Dendritic cell treated with granulocyte-macrophage colony-stimulating factor and Interleukin-4, amounts not matched to agents 40 ng/mL and 50 ng/mL, for 4 days (primary cell): ENCODE data around the gene CMC2.

Source experiments
- H3K27ac Mint-ChIP-seq: one replicate; pipeline ENCODE4 v1.8.0; 2022; ENCODE audit warnings: mild to moderate bottlenecking, mixed read lengths
- H3K27me3 Mint-ChIP-seq: one replicate; pipeline ENCODE4 v1.8.0; 2022; ENCODE audit warnings: mild to moderate bottlenecking, mixed read lengths
- H3K36me3 Mint-ChIP-seq: one replicate; pipeline ENCODE4 v1.8.0; 2022; ENCODE audit warnings: low read depth, mixed read lengths
- H3K4me1 Mint-ChIP-seq: one replicate; pipeline ENCODE4 v1.8.0; 2022; ENCODE audit warnings: low read depth, mixed read lengths
- H3K4me3 Mint-ChIP-seq: one replicate; pipeline ENCODE4 v1.8.0; 2022; ENCODE audit warnings: mild to moderate bottlenecking, moderate library complexity, mixed read lengths
- H3K9me3 Mint-ChIP-seq: one replicate; pipeline ENCODE4 v1.8.0; 2022; ENCODE audit warnings: mixed read lengths
- intact Hi-C: fragments of 100-400 bp; cut with micrococcal nuclease; formaldehyde crosslinking; loops from one replicate; pipeline ENCODE4 v1.15.0; 2022

CMC2 gene

DNA sequence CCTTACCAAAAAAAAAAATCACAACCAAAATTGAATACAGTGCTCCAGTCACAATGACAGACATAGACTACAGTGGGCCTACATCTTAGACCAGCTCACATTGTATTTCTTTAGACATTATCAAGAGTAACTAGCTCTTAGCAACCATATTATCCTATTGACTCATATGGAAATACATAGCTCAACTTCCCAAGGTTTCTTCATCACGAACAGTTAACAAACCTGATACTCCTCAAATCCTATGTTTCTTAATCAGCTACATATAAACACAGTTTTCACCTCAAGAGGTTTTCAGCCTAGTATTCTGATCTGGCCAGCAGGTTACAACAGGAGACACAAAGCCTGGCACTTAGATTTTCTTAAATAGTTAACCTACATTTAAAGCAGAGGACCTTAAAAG lies 29.7 kb downstream of the CMC2 start:
- Mint-ChIP-seq H3K27ac (no peak overlapping the region), H3K36me3 (peaks cover 73% of the 10 kb centered on the region), H3K9me3 (no peaks in the 10 kb centered on the region), H3K27me3 (no peaks in the 10 kb centered on the region), H3K4me3 (no peak overlapping the region), H3K4me1 (peaks cover 6% of the 10 kb centered on the region)
- intact Hi-C loops = no loop called here

DNA sequence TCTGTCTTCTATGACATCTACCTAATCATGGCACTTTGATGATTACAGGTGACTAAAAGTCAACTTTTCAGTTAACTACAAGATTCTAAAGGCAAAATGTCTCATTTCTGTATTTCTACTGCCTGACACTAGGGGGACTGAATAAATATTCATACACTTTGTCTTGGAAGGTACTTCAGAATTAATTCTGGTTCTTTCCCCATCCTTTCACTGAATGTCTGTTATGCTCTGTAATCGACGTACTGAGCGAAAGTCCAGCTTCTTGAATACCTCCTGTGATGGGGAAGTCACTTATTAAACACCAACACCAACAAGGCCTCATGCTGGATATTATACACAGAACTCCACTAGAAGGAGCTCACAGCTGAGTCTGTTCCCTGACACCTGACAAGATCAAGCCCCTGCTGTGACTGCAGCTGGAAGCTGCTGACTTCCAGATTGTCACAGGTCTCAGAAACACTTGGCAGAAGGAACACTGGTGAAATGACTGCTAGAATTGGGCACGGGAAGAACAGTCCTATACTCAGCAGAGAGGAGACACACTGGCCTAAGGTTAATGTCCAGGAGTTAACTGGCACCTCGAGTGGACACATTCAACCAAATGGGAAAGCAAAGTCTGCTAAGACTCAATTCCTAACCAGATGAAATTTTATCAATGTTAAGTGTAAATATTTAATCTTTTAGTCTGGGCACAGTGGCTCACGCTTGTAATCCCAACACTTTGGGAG lies 31.9 kb downstream of the CMC2 start:
- no peaks in the 10 kb centered on the region for H3K9me3 Mint-ChIP-seq
- H3K27ac Mint-ChIP-seq = no peak overlapping the region
- no peak overlapping the region for H3K4me3 Mint-ChIP-seq
- H3K27me3 Mint-ChIP-seq = no peaks in the 10 kb centered on the region
- H3K4me1 Mint-ChIP-seq = peaks cover 6% of the 10 kb centered on the region
- intact Hi-C loops = no loop called here
- peaks cover 74% of the 10 kb centered on the region for H3K36me3 Mint-ChIP-seq

DNA sequence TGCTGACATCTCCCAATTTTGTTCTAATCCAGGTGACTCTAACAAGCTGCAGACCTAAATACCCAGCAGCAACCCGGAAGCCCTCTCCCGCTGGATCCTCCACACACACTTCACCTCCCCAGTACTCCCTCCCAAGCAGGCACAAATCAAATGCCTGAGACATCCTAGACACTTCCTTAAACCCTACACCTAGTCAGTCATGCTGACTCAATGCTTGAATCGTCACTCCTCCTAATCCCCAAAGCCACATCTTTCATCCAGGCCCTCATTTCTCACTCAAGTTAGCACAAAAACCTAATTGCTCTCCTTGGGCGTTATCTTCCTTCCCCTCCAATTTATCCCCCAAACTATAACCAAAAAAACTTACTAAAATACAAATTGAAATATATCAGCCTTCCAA lies 32.7 kb downstream of the CMC2 start:
- no peak overlapping the region for H3K4me3 Mint-ChIP-seq
- H3K27ac Mint-ChIP-seq = peak overlapping the region; percentile 1
- no peaks in the 10 kb centered on the region for H3K9me3 Mint-ChIP-seq
- H3K4me1 Mint-ChIP-seq = peaks cover 6% of the 10 kb centered on the region
- intact Hi-C loops = no loop called here
- H3K36me3 Mint-ChIP-seq = peaks cover 74% of the 10 kb centered on the region
- no peaks in the 10 kb centered on the region for H3K27me3 Mint-ChIP-seq

DNA sequence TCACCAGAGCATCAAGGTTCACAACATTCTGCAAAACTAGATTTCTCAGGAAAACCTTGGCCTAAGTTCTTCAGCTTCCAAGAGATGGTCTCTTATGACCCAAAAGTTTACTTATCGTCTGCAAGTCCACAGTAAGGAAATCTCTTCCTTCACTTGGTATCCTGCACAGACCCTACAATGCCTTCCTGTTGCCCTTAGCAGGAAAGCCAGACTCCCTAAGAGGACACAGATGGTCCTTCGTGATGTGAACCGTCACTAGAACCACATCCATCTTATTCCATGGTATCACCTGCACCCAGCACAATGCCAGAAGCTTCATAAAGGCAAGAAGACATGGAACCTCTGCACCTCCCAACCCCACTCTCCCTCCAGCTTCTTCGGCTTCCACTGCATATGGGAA lies 34.1 kb downstream of the CMC2 start:
- no peaks in the 10 kb centered on the region for H3K27me3 Mint-ChIP-seq
- intact Hi-C loops = no loop called here
- H3K4me1 Mint-ChIP-seq = peaks cover 6% of the 10 kb centered on the region
- no peak overlapping the region for H3K27ac Mint-ChIP-seq
- H3K36me3 Mint-ChIP-seq = peaks cover 64% of the 10 kb centered on the region
- no peaks in the 10 kb centered on the region for H3K9me3 Mint-ChIP-seq
- H3K4me3 Mint-ChIP-seq = no peak overlapping the region

DNA sequence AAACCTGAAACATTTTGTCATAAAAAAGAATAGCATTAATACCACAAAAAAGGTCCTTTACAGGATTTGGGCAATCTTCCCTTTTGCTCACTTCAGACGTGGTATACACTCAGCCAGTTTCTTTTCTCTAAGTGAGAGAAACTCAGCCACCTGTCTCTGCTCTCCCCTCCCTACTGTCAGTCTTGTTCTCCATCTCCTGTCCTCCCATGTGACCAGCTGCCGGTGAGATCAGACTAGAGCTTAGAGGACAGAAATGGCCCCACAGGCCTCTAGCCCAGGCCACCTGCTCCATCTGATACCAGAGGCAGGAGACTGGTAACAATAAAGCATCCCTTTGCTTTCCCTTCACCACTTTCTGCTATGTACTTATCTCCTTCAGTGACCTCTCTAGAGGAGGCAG lies 34.9 kb downstream of the CMC2 start:
- Mint-ChIP-seq H3K27me3 (no peaks in the 10 kb centered on the region), H3K36me3 (peaks cover 61% of the 10 kb centered on the region), H3K9me3 (no peaks in the 10 kb centered on the region), H3K4me1 (peaks cover 6% of the 10 kb centered on the region), H3K4me3 (no peak overlapping the region), H3K27ac (no peak overlapping the region)
- intact Hi-C loops = no loop called here

DNA sequence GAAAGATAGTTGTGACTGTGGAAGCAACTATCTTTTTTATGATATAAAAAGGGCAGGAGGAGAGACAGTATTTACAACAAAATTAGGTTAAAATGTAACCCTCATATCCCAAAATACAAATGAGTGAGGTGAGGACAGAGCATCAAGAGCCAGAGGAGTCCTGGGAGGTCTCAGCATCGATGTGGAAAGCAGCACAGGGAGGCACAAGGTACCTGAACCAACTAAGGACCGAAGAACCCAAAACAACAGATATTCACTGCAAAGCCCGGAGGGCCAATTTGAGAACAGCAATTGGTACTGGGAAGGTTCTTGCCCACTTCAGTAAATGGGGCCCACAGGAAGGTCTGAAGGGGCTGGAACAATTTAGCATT lies 37.6 kb downstream of the CMC2 start:
- no peaks in the 10 kb centered on the region for H3K9me3 Mint-ChIP-seq
- peaks cover 3% of the 10 kb centered on the region for H3K4me1 Mint-ChIP-seq
- no peak overlapping the region for H3K27ac Mint-ChIP-seq
- H3K27me3 Mint-ChIP-seq = no peaks in the 10 kb centered on the region
- H3K36me3 Mint-ChIP-seq = peaks cover 35% of the 10 kb centered on the region
- intact Hi-C loops = no loop called here
- H3K4me3 Mint-ChIP-seq = no peak overlapping the region

DNA sequence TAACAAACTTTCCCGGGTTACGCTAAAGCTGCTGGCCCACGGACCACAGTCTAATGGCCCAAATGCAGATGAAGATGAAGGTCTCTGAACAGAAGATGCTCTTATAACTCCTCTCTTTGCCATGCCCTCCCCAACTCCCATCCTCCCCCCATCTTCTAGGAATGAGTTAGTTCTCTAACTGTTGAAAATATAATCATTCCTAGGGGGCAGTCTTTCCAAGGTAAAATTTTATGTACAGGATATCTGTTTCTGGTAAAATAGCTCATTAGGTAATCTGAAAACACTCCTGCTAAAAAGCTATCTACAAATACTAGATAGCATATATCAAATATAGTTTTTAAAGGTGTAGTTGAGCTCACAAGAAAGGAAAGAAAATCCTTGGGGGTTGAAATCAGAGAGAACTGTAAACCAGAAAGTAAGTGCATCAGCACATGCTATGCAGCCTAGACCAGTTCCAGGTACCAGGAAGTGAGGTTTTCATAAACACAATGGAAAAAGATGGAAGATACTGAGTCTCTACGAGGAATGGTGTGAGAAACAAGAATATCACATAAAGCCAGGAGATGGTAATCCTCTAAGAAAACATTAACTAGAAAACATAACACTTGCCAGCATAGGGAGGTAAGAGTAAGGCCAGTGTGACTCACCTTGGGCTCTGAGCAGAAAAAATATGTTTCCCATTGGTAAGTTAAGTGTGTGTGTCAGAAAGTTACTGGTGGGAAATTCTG lies 38.1 kb downstream of the CMC2 start:
- Mint-ChIP-seq H3K27ac (no peak overlapping the region), H3K9me3 (no peaks in the 10 kb centered on the region)
- intact Hi-C loops = no loop called here

DNA sequence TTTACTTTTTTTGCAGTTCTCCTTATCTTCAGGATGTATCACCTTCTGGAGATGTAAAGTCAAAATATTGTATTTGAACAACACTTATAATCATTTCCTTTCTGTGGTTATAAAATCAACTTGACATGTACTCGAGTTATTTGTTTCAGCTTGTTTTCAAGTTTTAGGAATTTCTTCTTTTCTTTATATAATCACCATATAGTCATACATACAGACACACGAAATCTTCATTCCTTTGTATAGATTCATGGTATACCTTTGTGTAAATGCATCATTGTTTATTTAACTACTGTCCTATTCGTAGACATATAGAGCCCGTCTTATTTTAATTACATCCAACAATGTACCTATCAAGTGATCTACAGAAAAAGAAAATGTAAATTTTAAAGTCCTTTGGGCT lies 40.1 kb downstream of the CMC2 start:
- Mint-ChIP-seq H3K4me1 (no peaks in the 10 kb centered on the region), H3K4me3 (no peak overlapping the region), H3K36me3 (peaks cover 17% of the 10 kb centered on the region), H3K27ac (no peak overlapping the region), H3K27me3 (no peaks in the 10 kb centered on the region), H3K9me3 (peaks cover 1% of the 10 kb centered on the region)
- intact Hi-C loops = no loop called here

More for the DNA sequence above, 38.1 kb downstream of the CMC2 start:
- Mint-ChIP-seq H3K36me3 (peaks cover 29% of the 10 kb centered on the region), H3K27me3 (no peaks in the 10 kb centered on the region), H3K4me3 (no peak overlapping the region), H3K4me1 (no peaks in the 10 kb centered on the region)

DNA sequence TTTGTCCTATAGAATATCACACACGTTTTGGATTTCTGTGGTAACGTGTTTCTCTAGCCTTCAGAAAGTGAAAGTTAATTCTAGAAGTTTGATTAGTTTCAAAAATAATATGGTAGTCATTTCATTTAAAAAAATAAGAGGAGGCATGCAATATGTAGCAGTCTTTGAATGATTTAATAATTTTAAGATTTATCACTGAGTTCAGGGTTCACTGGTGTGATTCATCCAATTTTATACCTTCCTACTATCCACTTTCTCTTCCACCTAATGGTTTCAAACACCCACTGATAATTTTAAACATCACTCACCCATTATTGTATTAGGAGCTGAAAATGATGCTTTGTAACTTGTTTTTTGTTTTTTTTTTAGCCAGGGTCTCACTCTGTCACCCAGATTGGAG lies 42.3 kb downstream of the CMC2 start:
- no peak overlapping the region for H3K27ac Mint-ChIP-seq
- no peaks in the 10 kb centered on the region for H3K27me3 Mint-ChIP-seq
- H3K9me3 Mint-ChIP-seq = peaks cover 24% of the 10 kb centered on the region
- intact Hi-C loops = no loop called here
- no peaks in the 10 kb centered on the region for H3K4me1 Mint-ChIP-seq
- H3K36me3 Mint-ChIP-seq = peaks cover 8% of the 10 kb centered on the region
- H3K4me3 Mint-ChIP-seq = no peak overlapping the region

DNA sequence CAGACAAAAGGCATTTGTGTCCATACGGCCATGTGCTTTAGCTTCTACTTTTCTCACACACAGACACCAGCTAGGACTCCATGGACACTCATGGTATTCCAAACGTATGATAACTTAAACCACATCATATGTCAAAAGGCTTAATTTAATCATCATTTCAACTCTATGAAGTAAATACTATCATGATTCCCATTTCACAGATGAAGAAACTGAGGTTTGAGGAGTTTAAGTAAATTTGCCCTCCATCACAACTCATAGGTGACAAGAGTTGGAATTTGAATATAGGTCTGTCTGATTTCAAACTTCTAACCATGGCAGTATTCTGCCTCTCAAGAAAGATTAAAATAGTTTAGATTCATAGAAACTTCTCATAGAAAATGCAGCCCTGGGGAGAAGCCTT lies 43.8 kb downstream of the CMC2 start:
- intact Hi-C loops = no loop called here
- no peak overlapping the region for H3K27ac Mint-ChIP-seq
- H3K4me1 Mint-ChIP-seq = no peaks in the 10 kb centered on the region
- no peaks in the 10 kb centered on the region for H3K27me3 Mint-ChIP-seq
- H3K4me3 Mint-ChIP-seq = no peak overlapping the region
- no peaks in the 10 kb centered on the region for H3K36me3 Mint-ChIP-seq
- H3K9me3 Mint-ChIP-seq = peaks cover 38% of the 10 kb centered on the region

DNA sequence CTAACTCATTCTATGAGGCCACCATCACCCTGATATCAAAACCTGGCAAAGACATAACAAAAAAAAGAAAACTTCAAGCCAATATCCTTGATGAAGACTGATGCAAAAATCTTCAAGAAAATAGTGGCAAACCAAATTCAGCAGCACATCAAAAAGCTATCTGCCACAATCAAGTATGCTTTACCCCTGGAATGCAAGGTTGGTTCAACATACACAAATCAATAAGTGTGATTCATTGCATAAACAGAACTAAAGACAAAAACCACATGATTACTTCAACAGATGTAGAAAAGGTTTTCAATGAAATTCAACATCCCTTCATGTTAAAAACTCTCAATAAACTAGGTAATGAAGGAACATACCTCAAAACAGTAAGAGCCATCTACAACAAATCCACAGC lies 48.4 kb downstream of the CMC2 start:
- no peaks in the 10 kb centered on the region for H3K27me3 Mint-ChIP-seq
- H3K4me3 Mint-ChIP-seq = no peak overlapping the region
- H3K27ac Mint-ChIP-seq = no peak overlapping the region
- no peaks in the 10 kb centered on the region for H3K4me1 Mint-ChIP-seq
- peaks cover 60% of the 10 kb centered on the region for H3K9me3 Mint-ChIP-seq
- intact Hi-C loops = no loop called here
- H3K36me3 Mint-ChIP-seq = no peaks in the 10 kb centered on the region

DNA sequence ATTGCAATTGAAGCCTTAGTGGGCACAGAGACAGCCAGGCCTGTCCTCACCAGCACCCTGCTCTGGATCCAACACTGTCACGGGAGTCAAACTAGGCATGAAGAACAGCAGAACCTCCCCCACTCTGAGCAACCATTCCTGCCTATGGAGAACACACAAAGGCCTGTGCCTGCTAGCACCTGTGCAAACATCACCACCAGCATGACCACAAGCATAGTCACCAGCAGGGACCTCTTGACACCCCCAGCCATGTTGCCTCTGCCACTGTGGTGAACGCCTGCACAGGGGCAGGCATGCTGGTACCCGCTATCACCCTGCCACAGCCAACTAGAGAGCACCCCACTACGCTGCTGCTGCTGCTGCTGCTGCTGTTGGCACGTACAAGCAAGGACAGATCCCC lies 51.7 kb downstream of the CMC2 start:
- H3K4me3 Mint-ChIP-seq = no peak overlapping the region
- no peaks in the 10 kb centered on the region for H3K36me3 Mint-ChIP-seq
- H3K9me3 Mint-ChIP-seq = peaks cover 43% of the 10 kb centered on the region
- no peaks in the 10 kb centered on the region for H3K4me1 Mint-ChIP-seq
- intact Hi-C loops = no loop called here
- no peak overlapping the region for H3K27ac Mint-ChIP-seq
- no peaks in the 10 kb centered on the region for H3K27me3 Mint-ChIP-seq

DNA sequence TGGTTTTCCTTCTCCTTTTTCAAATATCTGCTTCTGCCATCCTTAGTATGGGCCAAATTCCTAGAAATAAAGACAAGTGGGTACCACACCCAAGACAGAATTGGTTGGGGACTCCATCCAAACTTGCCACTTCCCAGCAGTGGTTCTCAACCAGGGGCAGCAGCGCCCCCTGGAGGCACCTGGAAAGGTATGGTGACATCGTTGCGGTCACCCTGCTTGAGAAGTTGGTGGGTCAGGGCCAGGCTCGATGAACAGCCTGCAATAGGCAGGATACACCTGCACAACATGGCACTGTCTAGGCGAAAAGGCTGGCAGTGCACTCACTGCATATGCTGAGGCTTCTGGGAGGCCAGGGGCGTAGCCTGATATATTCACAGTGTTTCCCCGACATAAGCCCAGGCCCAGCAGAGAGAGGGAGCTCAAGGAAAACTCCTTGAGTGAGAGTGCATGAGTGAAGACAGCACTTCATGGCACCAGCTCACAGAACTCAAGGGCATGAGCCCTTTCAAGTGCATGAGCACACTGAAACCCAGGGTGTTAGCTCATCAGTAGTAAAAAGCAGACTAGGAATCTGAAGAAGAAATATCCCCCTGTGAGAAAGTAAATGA lies 57.7 kb downstream of the CMC2 start:
- no peaks in the 10 kb centered on the region for H3K9me3 Mint-ChIP-seq
- H3K36me3 Mint-ChIP-seq = no peaks in the 10 kb centered on the region
- H3K27ac Mint-ChIP-seq = no peak overlapping the region
- H3K4me1 Mint-ChIP-seq = peaks cover 4% of the 10 kb centered on the region
- no peaks in the 10 kb centered on the region for H3K27me3 Mint-ChIP-seq
- intact Hi-C loops = no loop called here
- no peak overlapping the region for H3K4me3 Mint-ChIP-seq

DNA sequence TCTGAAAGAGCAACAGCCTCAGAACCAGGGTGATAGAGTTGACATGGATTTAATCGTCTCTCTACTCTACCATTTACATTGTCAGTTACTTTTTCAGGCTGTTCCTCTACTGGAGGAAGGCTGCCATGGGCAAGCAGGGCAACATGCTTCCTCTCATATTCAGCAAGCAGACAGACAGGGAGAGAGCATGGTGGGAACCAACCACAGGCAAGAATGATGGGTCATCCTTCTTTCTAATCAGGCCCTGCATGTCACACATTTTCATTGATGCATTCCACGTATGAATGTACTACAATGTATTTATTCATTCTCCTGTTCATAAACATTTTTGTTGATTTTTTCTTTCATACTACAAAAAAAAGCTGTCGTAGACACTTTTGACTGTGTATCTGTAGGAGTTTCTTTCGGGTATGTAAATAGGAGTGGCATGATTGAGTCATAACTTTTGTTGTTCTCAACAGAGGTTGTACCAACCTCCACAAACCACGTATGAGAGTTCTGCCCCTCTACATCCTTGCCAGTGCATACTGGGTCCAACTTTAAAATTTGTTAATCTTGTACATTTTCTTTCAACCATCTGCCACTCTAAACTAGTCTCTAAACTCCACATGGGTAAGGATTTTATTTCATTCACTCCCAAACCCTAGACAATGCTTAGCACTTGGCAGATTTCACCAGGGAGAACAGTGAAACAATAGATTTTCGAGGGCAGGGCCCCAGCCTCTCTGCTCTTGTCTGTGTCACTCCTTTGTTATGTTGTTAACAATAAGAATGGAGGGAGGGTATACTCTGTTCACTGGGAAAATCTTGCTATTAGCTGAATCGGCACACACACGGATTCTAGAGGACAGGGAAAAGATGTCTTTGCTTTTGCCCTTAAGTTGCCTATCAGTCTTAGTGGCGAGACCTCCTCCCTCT lies 58.7 kb downstream of the CMC2 start:
- Mint-ChIP-seq H3K36me3 (no peaks in the 10 kb centered on the region), H3K27ac (no peak overlapping the region), H3K4me1 (peaks cover 4% of the 10 kb centered on the region), H3K27me3 (no peaks in the 10 kb centered on the region), H3K4me3 (no peak overlapping the region), H3K9me3 (no peaks in the 10 kb centered on the region)
- intact Hi-C loops = no loop called here
